OCI-M2 (cell line): ENCODE data around the gene TBC1D10A.

Experiments
- DNase-seq: peaks from one replicate; lab custom pipeline; 2025; ENCODE audit not compliant: unreplicated experiment; lab: John Stamatoyannopoulos, UW

Gene TBC1D10A

GRCh38 chr22:30286813-30287647, 39.7 kb downstream of the TBC1D10A start:
- no peak for DNase-seq

- no peak for DNase-seq
Measured at GRCh38 chr22:30286331-30286730, 40.4 kb downstream of the TBC1D10A start.

- DNase-seq = no peak
Measured at GRCh38 chr22:30285846-30286200, 40.9 kb downstream of the TBC1D10A start.

- no peak for DNase-seq
Measured at GRCh38 chr22:30285176-30285845, 41.4 kb downstream of the TBC1D10A start.

- no peak for DNase-seq
Measured at GRCh38 chr22:30284666-30285065, 42.1 kb downstream of the TBC1D10A start.

GRCh38 chr22:30284172-30284571, 42.6 kb downstream of the TBC1D10A start:
- no peak for DNase-seq

- DNase-seq = no peak
Measured at GRCh38 chr22:30283342-30283741, 43.4 kb downstream of the TBC1D10A start.

- no peak for DNase-seq
Measured at GRCh38 chr22:30282616-30283046, 44.1 kb downstream of the TBC1D10A start.

GRCh38 chr22:30280505-30280904, 46.2 kb downstream of the TBC1D10A start:
- no peak for DNase-seq

GRCh38 chr22:30279932-30280331, 46.8 kb downstream of the TBC1D10A start:
- DNase-seq = no peak

- DNase-seq = no peak
Measured at GRCh38 chr22:30279046-30279788, 47.5 kb downstream of the TBC1D10A start.

GRCh38 chr22:30277547-30278344, 49.0 kb downstream of the TBC1D10A start:
- DNase-seq = no peak

- DNase-seq = no peak
Measured at GRCh38 chr22:30276039-30276438, 50.7 kb downstream of the TBC1D10A start.

GRCh38 chr22:30275625-30276024, 51.1 kb downstream of the TBC1D10A start:
- DNase-seq = no peak

- no peak for DNase-seq
Measured at GRCh38 chr22:30274437-30274812, 52.3 kb downstream of the TBC1D10A start.

GRCh38 chr22:30273711-30274436, 52.9 kb downstream of the TBC1D10A start:
- no peak for DNase-seq

GRCh38 chr22:30272781-30273601, 53.8 kb downstream of the TBC1D10A start:
- no peak for DNase-seq

GRCh38 chr22:30270832-30271231, 55.9 kb downstream of the TBC1D10A start:
- no peak for DNase-seq

GRCh38 chr22:30268331-30268730, 58.4 kb downstream of the TBC1D10A start:
- no peak for DNase-seq
